Astrocyte (in vitro differentiated cells and primary cell): ENCODE results near the gene TMCO6.

Experiments
- EZH2 ChIP-seq: IDR thresholded peaks from 2 replicates; pipeline ENCODE4 v1.6.1; 2012; ENCODE audit warnings: mild to moderate bottlenecking, low read length, inconsistent platforms; ENCODE audit not compliant: insufficient read depth
- TF ChIP-seq, protein P1 (sequence below): IDR thresholded peaks from 2 replicates; pipeline ENCODE4 v1.5.1; 2011; ENCODE audit warnings: low read depth, mild to moderate bottlenecking, inconsistent platforms, low read length, moderate library complexity; ENCODE audit not compliant: insufficient read depth

DNA sequence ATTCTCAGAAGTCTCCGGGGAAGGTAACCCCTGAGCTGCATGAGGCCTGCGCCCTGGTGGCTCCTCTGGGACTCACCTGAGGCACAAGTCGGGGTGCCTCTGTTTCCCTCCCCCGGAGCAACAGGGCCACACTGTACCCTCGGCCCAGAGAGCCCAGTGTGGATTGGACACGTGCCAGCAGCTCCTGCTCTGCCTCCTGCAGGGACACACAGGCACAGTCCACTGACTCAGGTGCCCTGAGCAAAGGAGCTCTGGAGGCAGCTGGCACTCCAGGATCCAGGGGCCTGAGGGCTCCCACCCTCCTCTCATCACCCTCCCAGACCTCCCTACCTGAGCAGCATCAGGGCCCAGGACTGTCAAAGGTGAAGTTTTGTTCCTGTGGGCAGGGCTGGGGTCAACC lies 45.1 kb upstream of the TMCO6 start:
- TF ChIP-seq, protein P1, sequence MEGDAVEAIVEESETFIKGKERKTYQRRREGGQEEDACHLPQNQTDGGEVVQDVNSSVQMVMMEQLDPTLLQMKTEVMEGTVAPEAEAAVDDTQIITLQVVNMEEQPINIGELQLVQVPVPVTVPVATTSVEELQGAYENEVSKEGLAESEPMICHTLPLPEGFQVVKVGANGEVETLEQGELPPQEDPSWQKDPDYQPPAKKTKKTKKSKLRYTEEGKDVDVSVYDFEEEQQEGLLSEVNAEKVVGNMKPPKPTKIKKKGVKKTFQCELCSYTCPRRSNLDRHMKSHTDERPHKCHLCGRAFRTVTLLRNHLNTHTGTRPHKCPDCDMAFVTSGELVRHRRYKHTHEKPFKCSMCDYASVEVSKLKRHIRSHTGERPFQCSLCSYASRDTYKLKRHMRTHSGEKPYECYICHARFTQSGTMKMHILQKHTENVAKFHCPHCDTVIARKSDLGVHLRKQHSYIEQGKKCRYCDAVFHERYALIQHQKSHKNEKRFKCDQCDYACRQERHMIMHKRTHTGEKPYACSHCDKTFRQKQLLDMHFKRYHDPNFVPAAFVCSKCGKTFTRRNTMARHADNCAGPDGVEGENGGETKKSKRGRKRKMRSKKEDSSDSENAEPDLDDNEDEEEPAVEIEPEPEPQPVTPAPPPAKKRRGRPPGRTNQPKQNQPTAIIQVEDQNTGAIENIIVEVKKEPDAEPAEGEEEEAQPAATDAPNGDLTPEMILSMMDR = no peak
- no peak for TF ChIP-seq EZH2
